ENCODE measurements around the gene HTR3B. TPM values are rescaled to one million over a fixed set of nuclear protein-coding genes. Genes with fewer than 3 reads are reported as not detected.

HTR3B gene
- total RNA-seq, 4 donors from 2014 or later = not detected

DNA sequence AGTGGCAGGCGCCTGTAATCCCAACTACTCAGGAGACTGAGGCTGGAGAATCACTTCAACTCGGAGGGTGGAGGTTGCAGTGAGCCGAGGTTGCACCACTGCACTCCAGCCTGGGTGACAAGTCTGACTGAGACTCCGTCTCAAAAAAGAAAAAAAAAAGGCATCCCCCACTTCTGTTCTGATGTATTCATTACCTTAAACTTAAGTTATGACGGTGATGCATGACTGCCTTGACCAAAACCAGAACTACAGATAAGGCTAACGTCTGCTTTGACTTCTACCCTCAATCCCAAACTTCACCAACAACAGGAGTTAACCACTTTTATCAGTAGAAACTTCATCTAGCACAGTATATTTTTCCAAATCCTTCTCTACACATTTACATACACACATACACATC is 80.2 kb downstream of the HTR3B start:
- H3K4me1 ChIP-seq = no peaks in the 10 kb centered on the region
- DNase-seq = no peak
- H3K4me3 ChIP-seq (replicated peaks in 1 of 3) = no peak overlapping the region
- 48 to 52% methylated on average over 6 of the region's 6 CpGs for WGBS, 2 donors
- H3K9me3 ChIP-seq = no peaks in the 10 kb centered on the region
- no peak for TF ChIP-seq POLR2A (IDR thresholded peaks at IDR 0.05)
- no peak for TF ChIP-seq CTCF (IDR thresholded peaks at IDR 0.05)
- intact Hi-C loops (cut with DNase I) = no loop called here
- no peaks in the 10 kb centered on the region for H3K36me3 ChIP-seq
- H3K27me3 ChIP-seq = no peaks in the 10 kb centered on the region
- no peak overlapping the region for H3K27ac ChIP-seq

DNA sequence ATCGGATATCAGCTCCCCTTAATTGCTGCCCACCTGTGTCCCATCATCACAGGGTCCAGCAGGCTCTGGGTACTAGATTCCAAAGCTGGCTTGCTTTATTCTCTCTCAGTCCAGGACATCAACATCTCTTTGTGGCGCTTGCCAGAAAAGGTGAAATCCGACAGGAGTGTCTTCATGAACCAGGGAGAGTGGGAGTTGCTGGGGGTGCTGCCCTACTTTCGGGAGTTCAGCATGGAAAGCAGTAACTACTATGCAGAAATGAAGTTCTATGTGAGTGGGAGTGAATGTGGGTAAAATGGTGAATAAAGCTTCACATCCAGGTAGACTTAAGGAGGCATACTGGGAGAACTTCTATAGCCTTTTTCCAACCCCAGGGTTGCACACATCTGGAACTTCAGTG is 81.3 kb downstream of the HTR3B start:
- TF ChIP-seq CTCF (IDR thresholded peaks at IDR 0.05) (no peak), POLR2A (IDR thresholded peaks at IDR 0.05) (no peak)
- Histone ChIP-seq H3K27me3 (no peaks in the 10 kb centered on the region), H3K4me3 (replicated peaks in 1 of 3) (no peak overlapping the region), H3K9me3 (no peaks in the 10 kb centered on the region), H3K36me3 (no peaks in the 10 kb centered on the region), H3K4me1 (no peaks in the 10 kb centered on the region), H3K27ac (no peak overlapping the region)
- intact Hi-C loops (cut with DNase I) = no loop called here
- no peak for DNase-seq
- WGBS, 2 donors = 94 to 95% methylated on average over 4 of the region's 4 CpGs

GRCh38 chr11:113986351-113987140 is 82.0 kb downstream of the HTR3B start:
- 90 to 94% methylated on average over 14 to 18 of the region's 18 CpGs for WGBS, 2 donors
- no peak for TF ChIP-seq POLR2A (IDR thresholded peaks at IDR 0.05)
- no peak for TF ChIP-seq CTCF (IDR thresholded peaks at IDR 0.05)
- Histone ChIP-seq H3K9me3 (no peaks in the 10 kb centered on the region), H3K27me3 (no peaks in the 10 kb centered on the region), H3K27ac (no peak overlapping the region), H3K36me3 (no peaks in the 10 kb centered on the region), H3K4me3 (replicated peaks in 1 of 3) (no peak overlapping the region), H3K4me1 (no peaks in the 10 kb centered on the region)
- no peak for DNase-seq
- intact Hi-C loops (cut with DNase I) = no loop called here

DNA sequence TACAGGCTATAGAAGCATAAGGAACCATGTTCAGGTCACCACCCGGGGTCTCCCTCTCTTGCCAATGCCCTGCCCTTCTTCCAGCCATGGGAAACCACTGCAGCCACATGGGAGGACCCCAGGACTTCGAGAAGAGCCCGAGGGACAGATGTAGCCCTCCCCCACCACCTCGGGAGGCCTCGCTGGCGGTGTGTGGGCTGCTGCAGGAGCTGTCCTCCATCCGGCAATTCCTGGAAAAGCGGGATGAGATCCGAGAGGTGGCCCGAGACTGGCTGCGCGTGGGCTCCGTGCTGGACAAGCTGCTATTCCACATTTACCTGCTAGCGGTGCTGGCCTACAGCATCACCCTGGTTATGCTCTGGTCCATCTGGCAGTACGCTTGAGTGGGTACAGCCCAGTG is 84.8 kb downstream of the HTR3B start:
- WGBS, 2 donors = 70 to 80% methylated on average over 9 to 15 of the region's 15 CpGs
- no peak for TF ChIP-seq CTCF (IDR thresholded peaks at IDR 0.05)
- no peak for TF ChIP-seq POLR2A (IDR thresholded peaks at IDR 0.05)
- H3K4me3 ChIP-seq (replicated peaks in 1 of 3) = no peak overlapping the region

GRCh38 chr11:113989916-113990315 is 85.3 kb downstream of the HTR3B start:
- WGBS, 2 donors = 74 to 80% methylated on average over 2 of the region's 2 CpGs
- TF ChIP-seq POLR2A (IDR thresholded peaks at IDR 0.05) (no peak), CTCF (IDR thresholded peaks at IDR 0.05) (no peak)
- Histone ChIP-seq H3K9me3 (no peaks in the 10 kb centered on the region), H3K27ac (no peak overlapping the region), H3K27me3 (no peaks in the 10 kb centered on the region), H3K36me3 (no peaks in the 10 kb centered on the region), H3K4me3 (replicated peaks in 1 of 3) (no peak overlapping the region), H3K4me1 (peaks cover 0 to 6% of the 10 kb centered on the region in 2 donors)
- DNase-seq = no peak
- intact Hi-C loops (cut with DNase I) = no loop called here

More for the DNA sequence above, 84.8 kb downstream of the HTR3B start:
- intact Hi-C loops (cut with DNase I) = no loop called here
- H3K27ac ChIP-seq = no peak overlapping the region
- peaks cover 0 to 6% of the 10 kb centered on the region in 2 donors for H3K4me1 ChIP-seq
- no peaks in the 10 kb centered on the region for H3K36me3 ChIP-seq
- H3K9me3 ChIP-seq = no peaks in the 10 kb centered on the region
- H3K27me3 ChIP-seq = no peaks in the 10 kb centered on the region
- no peak for DNase-seq

Measured in thyroid gland (tissue), 4 donors.